GM13977 (cell line): ENCODE measurements around the gene UBA1.

ENCODE experiments used
- DNase-seq: peaks from one replicate; pipeline ENCODE4 v3.0.0; 2012; ENCODE audit warnings: low spot score
- CTCF ChIP-seq: IDR thresholded peaks from 2 replicates; pipeline ENCODE4 v1.5.1; 2012; ENCODE audit warnings: mild to moderate bottlenecking, control low read depth; ENCODE audit not compliant: insufficient read depth; ENCODE audit errors: extremely low read depth, missing control alignments
- in situ Hi-C: fragments of 300-500 bp; cut with MboI; formaldehyde crosslinking; loops from one replicate; pipeline ENCODE4 v1.12.0; 2022; ENCODE audit warnings: low sequenced_read_pairs, low pct_unique_long_range_greater_than_20kb, mixed read lengths, inconsistent platforms; ENCODE audit not compliant: unreplicated experiment

Gene UBA1

GRCh38 chrX:47186096-47186740, 7.4 kb upstream of the UBA1 start:
- DNase-seq = no peak
- no peak for TF ChIP-seq CTCF
- in situ Hi-C loops = loop anchor here (25.0 kb wide), 1 partner anchor 326 kb away; no protein-coding TSS in a partner anchor

GRCh38 chrX:47187106-47187677, 6.4 kb upstream of the UBA1 start:
- no peak for TF ChIP-seq CTCF
- in situ Hi-C loops = loop anchor here (25.0 kb wide), 1 partner anchor 325 kb away; no protein-coding TSS in a partner anchor
- DNase-seq = no peak

- no peak for DNase-seq
- TF ChIP-seq CTCF = no peak
- in situ Hi-C loops = loop anchor here (25.0 kb wide), 1 partner anchor 322 kb away; no protein-coding TSS in a partner anchor
Measured at GRCh38 chrX:47189906-47190305, 3.7 kb upstream of the UBA1 start.

GRCh38 chrX:47190445-47191269, 3.0 kb upstream of the UBA1 start:
- DNase-seq = peak; percentile 90
- in situ Hi-C loops = loop anchor here (25.0 kb wide), 1 partner anchor 322 kb away; no protein-coding TSS in a partner anchor
- no peak for TF ChIP-seq CTCF

GRCh38 chrX:47191331-47191730, 2.3 kb upstream of the UBA1 start:
- no peak for DNase-seq
- in situ Hi-C loops = loop anchor here (25.0 kb wide), 1 partner anchor 321 kb away; no protein-coding TSS in a partner anchor
- no peak for TF ChIP-seq CTCF

- in situ Hi-C loops = loop anchor here (25.0 kb wide), 1 partner anchor 320 kb away; no protein-coding TSS in a partner anchor
- DNase-seq = no peak
- no peak for TF ChIP-seq CTCF
Measured at GRCh38 chrX:47191806-47192401, 1.7 kb upstream of the UBA1 start.
